ENCODE data around the gene ANGPTL8.

ANGPTL8 gene

DNA sequence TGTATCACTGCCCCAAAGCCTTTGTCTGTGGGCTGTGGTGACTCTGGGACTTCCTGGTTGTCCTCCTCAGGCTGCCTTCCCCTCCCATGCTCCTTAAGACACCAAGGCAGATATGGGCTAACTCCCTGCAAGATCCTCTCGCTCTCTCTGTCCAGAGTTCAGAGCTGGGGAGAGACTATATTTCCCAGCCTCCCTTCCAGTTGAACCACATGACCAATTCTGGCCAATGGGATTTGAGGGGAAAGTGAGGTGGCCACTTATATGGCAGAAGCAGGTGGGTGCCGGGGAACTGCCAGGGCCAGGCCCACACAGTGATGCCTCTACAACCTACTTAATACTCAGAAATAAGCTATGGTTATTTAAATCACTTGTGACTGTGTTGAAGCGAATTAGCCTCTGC, 16.2 kb upstream of the ANGPTL8 start:
- H3K9me3 ChIP-seq (ENCODE audit: control insufficient read depth in 5 of 5, low read length in 5 of 5) = peaks cover 0 to 15% (median 12%) of the 10 kb centered on the region in 5 donors
- H3K36me3 ChIP-seq (ENCODE audit: control insufficient read depth in 5 of 5, insufficient read depth in 5 of 5, low read length in 5 of 5) = peaks cover 10 to 67% (median 61%) of the 10 kb centered on the region in 5 donors
- H3K27me3 ChIP-seq (ENCODE audit: control insufficient read depth in 5 of 5, insufficient read depth in 4 of 5, low read length in 5 of 5) = no peaks in the 10 kb centered on the region
- H3K4me1 ChIP-seq (ENCODE audit: control insufficient read depth in 5 of 5, insufficient read depth in 5 of 5, low read length in 5 of 5) = peaks cover 0 to 26% (median 21%) of the 10 kb centered on the region in 5 donors
- peak overlapping the region in 3 of 5 donors; percentile 1 to 48 (median 40) for H3K4me3 ChIP-seq (ENCODE audit: low read depth in 1 of 5, low read length in 5 of 5)
- no peak overlapping the region for H3K27ac ChIP-seq (ENCODE audit: low read depth, low read length)
- peak overlapping the region in 1 of 5 donors; percentile 47 for H3K9ac ChIP-seq (ENCODE audit: low read length in 5 of 5)

DNA sequence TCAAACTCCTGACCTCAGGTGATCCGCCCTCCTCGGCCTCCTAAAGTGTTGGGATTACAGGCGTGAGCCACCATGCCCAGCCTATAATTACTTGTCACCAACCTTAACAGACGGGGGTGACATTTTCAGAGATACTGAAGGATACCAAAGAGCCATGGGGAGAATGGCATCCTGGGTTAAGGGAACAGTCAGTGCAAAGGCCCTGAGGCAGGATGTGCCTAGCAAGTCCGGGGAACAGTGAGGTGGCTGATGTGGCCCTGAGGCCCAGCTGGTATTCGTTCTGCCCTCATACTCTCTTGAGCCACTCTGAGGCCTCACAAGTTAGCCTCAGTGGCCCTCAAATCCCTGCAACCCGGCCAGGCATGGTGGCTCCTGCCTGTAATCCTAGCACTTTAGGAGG, 15.0 kb upstream of the ANGPTL8 start:
- peaks cover 10 to 70% (median 68%) of the 10 kb centered on the region in 5 donors for H3K36me3 ChIP-seq (ENCODE audit: control insufficient read depth in 5 of 5, insufficient read depth in 5 of 5, low read length in 5 of 5)

DNA sequence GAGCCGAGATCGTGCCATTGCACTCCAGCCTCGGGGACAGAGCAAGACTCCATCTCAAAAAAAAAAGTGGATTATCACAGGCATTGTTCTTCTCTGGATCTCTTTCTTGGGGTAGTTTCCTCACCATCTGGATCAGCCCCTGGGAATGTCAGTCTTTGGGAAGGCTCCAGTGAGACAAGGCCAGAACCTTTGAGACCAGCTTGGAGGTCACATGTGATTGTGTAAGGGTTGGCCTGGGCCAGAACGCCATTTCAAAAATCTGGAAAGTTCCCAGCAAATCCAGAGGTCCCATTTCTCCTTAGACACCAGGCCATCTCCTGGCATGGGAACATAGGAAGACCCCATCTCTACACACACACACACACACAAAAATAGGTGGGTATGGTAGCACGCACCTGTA, 14.2 kb upstream of the ANGPTL8 start:
- Histone ChIP-seq H3K4me3 (ENCODE audit: low read depth in 1 of 5, low read length in 5 of 5) (no peak overlapping the region), H3K4me1 (ENCODE audit: control insufficient read depth in 5 of 5, insufficient read depth in 5 of 5, low read length in 5 of 5) (peaks cover 0 to 26% (median 22%) of the 10 kb centered on the region in 5 donors), H3K36me3 (ENCODE audit: control insufficient read depth in 5 of 5, insufficient read depth in 5 of 5, low read length in 5 of 5) (peaks cover 10 to 71% (median 66%) of the 10 kb centered on the region in 5 donors), H3K27me3 (ENCODE audit: control insufficient read depth in 5 of 5, insufficient read depth in 4 of 5, low read length in 5 of 5) (no peaks in the 10 kb centered on the region), H3K9me3 (ENCODE audit: control insufficient read depth in 5 of 5, low read length in 5 of 5) (peaks cover 0 to 14% (median 12%) of the 10 kb centered on the region in 5 donors), H3K9ac (ENCODE audit: low read length in 5 of 5) (peak overlapping the region in 1 of 5 donors; percentile 56), H3K27ac (ENCODE audit: low read depth, low read length) (peak overlapping the region; percentile 74)

More for the DNA sequence above, 15.0 kb upstream of the ANGPTL8 start:
- Histone ChIP-seq H3K4me3 (ENCODE audit: low read depth in 1 of 5, low read length in 5 of 5) (no peak overlapping the region), H3K9ac (ENCODE audit: low read length in 5 of 5) (no peak overlapping the region), H3K4me1 (ENCODE audit: control insufficient read depth in 5 of 5, insufficient read depth in 5 of 5, low read length in 5 of 5) (peaks cover 0 to 26% (median 21%) of the 10 kb centered on the region in 5 donors), H3K27me3 (ENCODE audit: control insufficient read depth in 5 of 5, insufficient read depth in 4 of 5, low read length in 5 of 5) (no peaks in the 10 kb centered on the region), H3K27ac (ENCODE audit: low read depth, low read length) (no peak overlapping the region), H3K9me3 (ENCODE audit: control insufficient read depth in 5 of 5, low read length in 5 of 5) (peaks cover 0 to 15% (median 12%) of the 10 kb centered on the region in 5 donors)

DNA sequence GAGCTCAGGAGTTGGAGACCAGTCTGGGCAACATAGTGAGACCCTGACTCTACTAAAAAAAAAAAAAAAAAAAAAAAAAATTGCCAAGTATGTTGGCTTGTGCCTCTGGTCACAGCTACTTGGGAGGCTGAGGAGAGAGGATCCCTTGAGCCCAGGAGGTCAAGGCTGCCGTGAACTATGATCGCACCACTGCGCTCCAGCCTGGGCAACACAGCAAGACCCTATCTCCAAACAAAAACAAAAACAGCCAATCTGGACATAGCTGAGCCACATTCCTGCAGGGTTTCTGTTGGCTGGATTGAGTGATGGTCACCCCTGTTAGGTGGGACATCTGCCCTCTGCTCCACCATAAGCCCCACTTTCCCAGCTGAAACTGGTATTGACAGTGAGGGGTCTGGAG, 13.6 kb upstream of the ANGPTL8 start:
- no peaks in the 10 kb centered on the region for H3K27me3 ChIP-seq (ENCODE audit: control insufficient read depth in 5 of 5, insufficient read depth in 4 of 5, low read length in 5 of 5)
- no peak overlapping the region for H3K9ac ChIP-seq (ENCODE audit: low read length in 5 of 5)
- no peak overlapping the region for H3K4me3 ChIP-seq (ENCODE audit: low read depth in 1 of 5, low read length in 5 of 5)
- peak overlapping the region; percentile 74 for H3K27ac ChIP-seq (ENCODE audit: low read depth, low read length)
- H3K36me3 ChIP-seq (ENCODE audit: control insufficient read depth in 5 of 5, insufficient read depth in 5 of 5, low read length in 5 of 5) = peaks cover 6 to 74% (median 69%) of the 10 kb centered on the region in 5 donors
- H3K4me1 ChIP-seq (ENCODE audit: control insufficient read depth in 5 of 5, insufficient read depth in 5 of 5, low read length in 5 of 5) = peaks cover 3 to 32% (median 28%) of the 10 kb centered on the region in 5 donors
- H3K9me3 ChIP-seq (ENCODE audit: control insufficient read depth in 5 of 5, low read length in 5 of 5) = peaks cover 0 to 13% (median 11%) of the 10 kb centered on the region in 5 donors

DNA sequence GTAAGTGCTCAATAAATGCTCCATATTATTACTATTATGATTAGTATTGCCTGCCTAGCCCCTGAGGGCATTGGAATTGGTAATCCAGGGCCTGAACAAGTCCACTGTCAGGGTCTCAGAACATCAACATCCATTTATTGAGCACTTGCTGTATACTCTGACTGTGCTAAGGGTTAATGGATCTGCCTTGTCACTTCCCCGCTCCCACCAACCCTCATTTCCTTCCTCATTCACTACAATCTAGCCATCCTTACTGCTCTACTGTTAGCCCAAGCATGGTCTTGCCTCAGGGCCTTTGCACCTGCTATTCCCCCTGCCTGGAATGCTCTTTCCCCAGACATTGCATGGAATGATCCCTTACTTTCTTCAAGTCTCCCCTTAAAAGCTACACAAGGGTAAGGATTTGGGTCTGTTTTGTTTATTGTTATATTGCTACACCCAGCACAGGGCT, 12.7 kb upstream of the ANGPTL8 start:
- H3K9ac ChIP-seq (ENCODE audit: low read length in 5 of 5) = no peak overlapping the region
- no peaks in the 10 kb centered on the region for H3K27me3 ChIP-seq (ENCODE audit: control insufficient read depth in 5 of 5, insufficient read depth in 4 of 5, low read length in 5 of 5)
- peaks cover 0 to 73% (median 69%) of the 10 kb centered on the region in 5 donors for H3K36me3 ChIP-seq (ENCODE audit: control insufficient read depth in 5 of 5, insufficient read depth in 5 of 5, low read length in 5 of 5)
- peaks cover 4 to 39% (median 38%) of the 10 kb centered on the region in 5 donors for H3K4me1 ChIP-seq (ENCODE audit: control insufficient read depth in 5 of 5, insufficient read depth in 5 of 5, low read length in 5 of 5)
- peaks cover 0 to 4% (median 3%) of the 10 kb centered on the region in 5 donors for H3K9me3 ChIP-seq (ENCODE audit: control insufficient read depth in 5 of 5, low read length in 5 of 5)
- H3K27ac ChIP-seq (ENCODE audit: low read depth, low read length) = no peak overlapping the region
- no peak overlapping the region for H3K4me3 ChIP-seq (ENCODE audit: low read depth in 1 of 5, low read length in 5 of 5)

DNA sequence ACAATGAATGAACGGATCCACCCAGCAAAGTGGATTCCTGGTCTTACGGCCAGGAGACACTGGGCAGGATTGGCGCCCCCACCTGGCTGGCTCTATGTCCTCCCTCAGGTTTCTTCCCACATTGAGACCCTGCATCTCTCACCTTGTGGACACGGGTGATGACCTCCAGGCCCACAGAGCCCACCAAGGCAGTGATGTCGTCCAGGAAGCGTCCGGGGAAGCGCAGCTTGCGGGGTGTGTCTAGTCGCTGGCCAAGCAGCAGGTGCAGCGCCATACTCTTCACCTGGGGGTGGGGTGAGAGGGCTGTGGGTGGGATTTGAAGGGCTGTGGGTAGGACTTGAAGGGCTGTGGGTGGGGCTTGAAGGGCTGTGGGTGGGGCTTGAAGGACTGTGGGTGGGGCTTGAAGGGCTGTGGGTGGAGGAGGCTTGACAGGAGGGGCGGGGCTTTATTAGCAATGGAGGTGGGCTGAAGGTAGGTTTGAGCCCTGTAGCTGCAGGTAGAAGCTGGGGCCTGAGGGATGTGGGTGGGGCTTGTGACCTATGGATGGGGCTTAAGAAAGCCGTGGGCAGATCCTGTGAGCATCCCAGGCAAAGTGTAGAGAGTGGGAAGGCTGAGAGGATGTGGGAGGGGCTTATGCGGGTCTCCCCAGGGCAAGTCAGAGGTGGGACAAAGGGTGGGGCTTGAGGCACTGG, 12.1 kb upstream of the ANGPTL8 start:
- Histone ChIP-seq H3K9ac (ENCODE audit: low read length in 5 of 5) (no peak overlapping the region), H3K36me3 (ENCODE audit: control insufficient read depth in 5 of 5, insufficient read depth in 5 of 5, low read length in 5 of 5) (peaks cover under 1 to 73% (median 69%) of the 10 kb centered on the region in 5 donors), H3K4me1 (ENCODE audit: control insufficient read depth in 5 of 5, insufficient read depth in 5 of 5, low read length in 5 of 5) (peaks cover 4 to 43% (median 41%) of the 10 kb centered on the region in 5 donors)

DNA sequence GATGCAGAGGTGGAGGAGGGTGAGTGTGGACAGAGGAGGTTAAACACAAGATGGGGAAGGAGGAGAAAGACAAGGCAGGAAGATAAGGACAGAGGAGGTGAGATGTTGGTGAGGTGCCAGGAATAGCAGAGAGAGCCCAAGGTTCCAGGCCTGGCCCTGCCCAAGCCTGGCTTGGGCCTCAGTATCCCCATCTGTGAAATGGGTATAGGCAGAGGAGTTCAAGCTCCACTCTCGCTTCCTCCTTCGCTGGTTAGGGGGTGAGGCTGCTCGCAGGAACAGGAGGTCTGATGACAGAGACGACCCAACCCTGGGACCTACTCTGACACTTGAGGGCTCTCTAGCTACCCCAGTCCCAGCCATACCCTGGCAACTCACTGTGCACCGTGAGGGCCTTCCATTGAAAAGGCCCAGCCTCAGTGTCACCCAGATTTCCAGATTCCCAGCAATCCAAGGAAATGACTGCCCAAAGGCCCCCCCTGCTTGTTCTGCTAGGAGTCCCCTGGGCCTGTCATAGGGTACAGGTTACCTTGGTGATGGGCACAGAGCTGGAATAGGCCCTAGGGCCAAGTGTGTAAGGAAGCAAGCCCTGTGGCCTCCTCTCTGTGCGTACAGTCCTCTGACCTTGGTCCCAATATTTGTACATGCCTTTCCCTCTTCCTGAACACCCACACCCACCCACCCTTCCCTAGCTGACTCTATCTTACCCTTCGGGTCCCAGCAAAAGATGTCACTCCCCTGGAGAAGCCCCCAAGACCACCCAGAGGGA, 8.6 kb upstream of the ANGPTL8 start:
- Histone ChIP-seq H3K27ac (ENCODE audit: low read depth, low read length) (peak overlapping the region; percentile 52), H3K36me3 (ENCODE audit: control insufficient read depth in 5 of 5, insufficient read depth in 5 of 5, low read length in 5 of 5) (peaks cover 5 to 75% (median 63%) of the 10 kb centered on the region in 5 donors), H3K27me3 (ENCODE audit: control insufficient read depth in 5 of 5, insufficient read depth in 4 of 5, low read length in 5 of 5) (no peaks in the 10 kb centered on the region), H3K4me3 (ENCODE audit: low read depth in 1 of 5, low read length in 5 of 5) (peak overlapping the region in 1 of 5 donors; percentile 23), H3K9me3 (ENCODE audit: control insufficient read depth in 5 of 5, low read length in 5 of 5) (no peaks in the 10 kb centered on the region), H3K4me1 (ENCODE audit: control insufficient read depth in 5 of 5, insufficient read depth in 5 of 5, low read length in 5 of 5) (peaks cover 4 to 37% (median 23%) of the 10 kb centered on the region in 5 donors), H3K9ac (ENCODE audit: low read length in 5 of 5) (peak overlapping the region in 1 of 5 donors; percentile 49)

More for the DNA sequence above, 12.1 kb upstream of the ANGPTL8 start:
- Histone ChIP-seq H3K4me3 (ENCODE audit: low read depth in 1 of 5, low read length in 5 of 5) (no peak overlapping the region), H3K9me3 (ENCODE audit: control insufficient read depth in 5 of 5, low read length in 5 of 5) (no peaks in the 10 kb centered on the region), H3K27me3 (ENCODE audit: control insufficient read depth in 5 of 5, insufficient read depth in 4 of 5, low read length in 5 of 5) (no peaks in the 10 kb centered on the region), H3K27ac (ENCODE audit: low read depth, low read length) (no peak overlapping the region)

DNA sequence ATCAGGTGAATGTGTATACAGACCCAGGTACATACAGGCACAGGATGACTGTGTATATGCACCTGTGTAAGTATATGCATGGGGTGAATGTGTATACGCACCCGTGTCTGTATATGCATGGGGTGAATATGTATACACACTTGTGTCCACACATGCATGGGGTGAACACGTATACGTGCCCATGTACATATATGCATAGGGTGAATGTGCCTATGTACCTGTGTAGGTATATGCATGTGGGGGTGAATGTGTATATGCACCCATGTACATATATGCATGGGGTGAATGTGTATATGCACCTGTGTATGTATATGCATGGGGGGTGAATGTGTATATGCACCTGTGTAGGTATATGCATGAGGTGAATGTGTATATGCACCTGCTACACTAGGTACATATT, 6.9 kb upstream of the ANGPTL8 start:
- H3K9me3 ChIP-seq (ENCODE audit: control insufficient read depth in 5 of 5, low read length in 5 of 5) = no peaks in the 10 kb centered on the region
- H3K27me3 ChIP-seq (ENCODE audit: control insufficient read depth in 5 of 5, insufficient read depth in 4 of 5, low read length in 5 of 5) = no peaks in the 10 kb centered on the region
- peaks cover 5 to 76% (median 63%) of the 10 kb centered on the region in 5 donors for H3K36me3 ChIP-seq (ENCODE audit: control insufficient read depth in 5 of 5, insufficient read depth in 5 of 5, low read length in 5 of 5)
- H3K4me3 ChIP-seq (ENCODE audit: low read depth in 1 of 5, low read length in 5 of 5) = peak overlapping the region in 1 of 5 donors; percentile 10
- H3K4me1 ChIP-seq (ENCODE audit: control insufficient read depth in 5 of 5, insufficient read depth in 5 of 5, low read length in 5 of 5) = peaks cover 4 to 52% (median 37%) of the 10 kb centered on the region in 5 donors
- H3K27ac ChIP-seq (ENCODE audit: low read depth, low read length) = no peak overlapping the region
- no peak overlapping the region for H3K9ac ChIP-seq (ENCODE audit: low read length in 5 of 5)

DNA sequence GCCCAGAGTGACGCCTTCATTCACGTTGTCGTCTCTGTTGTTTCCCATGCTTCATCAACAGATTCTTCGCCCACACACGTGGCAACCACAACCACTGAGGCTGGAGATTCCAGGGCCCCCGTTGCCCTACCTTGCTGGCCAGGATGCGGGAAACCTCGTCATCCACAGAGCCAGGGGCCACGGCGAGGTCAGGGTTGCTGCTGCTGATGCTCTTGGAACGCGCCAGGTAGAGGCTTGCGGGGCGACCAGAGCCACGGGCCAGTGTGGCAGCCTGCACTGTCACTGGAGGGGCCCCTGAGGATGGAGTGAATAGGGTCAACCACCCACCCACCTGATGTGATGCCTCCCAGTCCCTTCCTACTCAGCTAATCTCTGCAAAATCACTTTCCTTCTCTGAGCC, 6.3 kb upstream of the ANGPTL8 start:
- H3K36me3 ChIP-seq (ENCODE audit: control insufficient read depth in 5 of 5, insufficient read depth in 5 of 5, low read length in 5 of 5) = peaks cover 5 to 78% (median 68%) of the 10 kb centered on the region in 5 donors
- peaks cover 4 to 54% (median 37%) of the 10 kb centered on the region in 5 donors for H3K4me1 ChIP-seq (ENCODE audit: control insufficient read depth in 5 of 5, insufficient read depth in 5 of 5, low read length in 5 of 5)

More for the DNA sequence above, 6.3 kb upstream of the ANGPTL8 start:
- H3K27me3 ChIP-seq (ENCODE audit: control insufficient read depth in 5 of 5, insufficient read depth in 4 of 5, low read length in 5 of 5) = no peaks in the 10 kb centered on the region
- no peaks in the 10 kb centered on the region for H3K9me3 ChIP-seq (ENCODE audit: control insufficient read depth in 5 of 5, low read length in 5 of 5)
- no peak overlapping the region for H3K27ac ChIP-seq (ENCODE audit: low read depth, low read length)
- H3K9ac ChIP-seq (ENCODE audit: low read length in 5 of 5) = no peak overlapping the region
- H3K4me3 ChIP-seq (ENCODE audit: low read depth in 1 of 5, low read length in 5 of 5) = no peak overlapping the region
